ENCODE data around the gene PDIA6.

The PDIA6 gene

DNA sequence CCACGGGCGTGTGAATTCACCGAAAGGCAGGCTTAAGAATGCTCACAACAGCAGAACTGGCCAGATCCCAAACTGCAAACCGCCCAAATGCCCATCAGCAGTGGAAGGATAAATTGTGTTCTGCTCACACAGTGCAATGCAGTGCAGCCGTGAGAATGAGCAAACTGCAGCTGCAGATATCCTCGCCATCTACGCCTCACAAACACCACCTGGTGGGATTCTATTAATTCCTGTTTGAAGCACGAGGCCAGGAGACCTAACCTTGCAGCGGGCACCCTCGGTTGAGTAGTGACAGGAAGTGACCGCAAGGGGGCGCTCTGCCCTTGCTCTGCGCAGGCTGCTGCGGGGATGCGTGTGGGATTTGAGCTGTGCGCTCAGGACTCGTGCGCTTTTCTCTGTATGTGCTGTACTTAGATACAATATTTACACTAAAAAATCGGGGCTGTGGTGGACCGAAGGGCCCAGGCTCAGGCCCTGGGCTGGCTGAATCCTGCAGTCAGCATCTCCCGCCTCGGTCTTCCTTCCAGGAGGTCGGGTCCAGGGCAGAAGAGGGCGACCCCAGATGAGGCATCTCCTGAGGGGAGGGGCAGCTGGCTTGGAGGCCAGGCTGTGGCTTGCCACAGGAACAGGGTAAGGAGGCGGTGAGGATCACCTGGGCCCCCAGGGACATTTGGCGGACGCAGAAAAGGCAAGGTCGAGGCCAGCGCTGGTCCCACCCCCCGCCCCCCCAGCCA lies 19.8 kb upstream of the PDIA6 start:
- TF ChIP-seq RAD21 (IDR thresholded peaks at IDR 0.05; ENCODE audit: low read depth), result peak; percentile 96
- TF ChIP-seq, protein P1, sequence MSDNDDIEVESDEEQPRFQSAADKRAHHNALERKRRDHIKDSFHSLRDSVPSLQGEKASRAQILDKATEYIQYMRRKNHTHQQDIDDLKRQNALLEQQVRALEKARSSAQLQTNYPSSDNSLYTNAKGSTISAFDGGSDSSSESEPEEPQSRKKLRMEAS (IDR thresholded peaks at IDR 0.05), result peak; percentile 75
- TF ChIP-seq CEBPB (IDR thresholded peaks at IDR 0.05), result no peak
- TF ChIP-seq EGR1 (IDR thresholded peaks at IDR 0.05), result no peak

DNA sequence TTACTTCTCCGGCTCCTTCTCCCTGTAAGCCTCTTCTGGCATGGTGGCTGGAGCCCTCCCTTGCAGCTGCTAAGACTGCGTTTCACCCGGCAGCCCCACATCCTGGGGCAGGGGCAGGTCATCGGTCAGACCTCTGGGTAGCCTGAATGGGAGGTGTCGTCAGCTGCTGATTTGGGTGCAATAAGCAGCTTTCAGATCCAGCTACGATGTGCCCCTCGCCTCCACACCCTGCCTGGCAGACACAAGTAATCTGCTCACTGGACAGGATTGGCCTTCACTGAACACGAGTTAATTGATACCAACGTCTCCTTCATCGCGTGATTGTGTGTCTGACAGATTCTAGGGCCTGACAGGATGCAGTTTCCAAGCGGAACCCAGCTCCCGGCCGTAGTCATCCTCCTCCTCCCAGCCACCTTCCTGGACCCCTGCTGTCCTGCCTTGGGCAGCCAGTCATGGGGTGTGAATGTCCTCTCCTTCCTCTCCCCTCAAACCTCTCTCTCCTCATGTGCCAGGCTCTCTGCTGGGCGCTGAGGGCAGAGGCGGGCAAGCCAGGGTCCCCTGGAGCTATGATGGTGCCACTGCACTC lies 18.9 kb upstream of the PDIA6 start:
- TF ChIP-seq TAF1 (IDR thresholded peaks at IDR 0.05; ENCODE audit: low read depth) (no peak), USF1 (IDR thresholded peaks at IDR 0.05) (no peak), CEBPB (IDR thresholded peaks at IDR 0.05) (no peak), TEAD4 (IDR thresholded peaks at IDR 0.05) (no peak), ZBTB7A (IDR thresholded peaks at IDR 0.05; ENCODE audit: low read depth) (no peak), EP300 (IDR thresholded peaks at IDR 0.05; ENCODE audit: borderline replicate concordance) (no peak), FOXM1 (IDR thresholded peaks at IDR 0.05; ENCODE audit: borderline replicate concordance, low read depth) (no peak), NFIC (IDR thresholded peaks at IDR 0.05) (no peak)

GRCh38 chr2:10830641-10831399 lies 18.2 kb upstream of the PDIA6 start:
- TF ChIP-seq RAD21 (IDR thresholded peaks at IDR 0.05; ENCODE audit: low read depth), result no peak
- no peak for TF ChIP-seq FOXM1 (IDR thresholded peaks at IDR 0.05; ENCODE audit: borderline replicate concordance, low read depth)
- no peak for TF ChIP-seq NFIC (IDR thresholded peaks at IDR 0.05)
- no peak for TF ChIP-seq CREB1 (IDR thresholded peaks at IDR 0.05; ENCODE audit: low read depth)
- TF ChIP-seq EGR1 (IDR thresholded peaks at IDR 0.05), result no peak
- TF ChIP-seq YY1 (IDR thresholded peaks at IDR 0.05; ENCODE audit: low read depth), result no peak
- no peak for TF ChIP-seq TAF1 (IDR thresholded peaks at IDR 0.05; ENCODE audit: low read depth)
- no peak for TF ChIP-seq EP300 (IDR thresholded peaks at IDR 0.05; ENCODE audit: borderline replicate concordance)
- TF ChIP-seq TCF12 (IDR thresholded peaks at IDR 0.05; ENCODE audit: low read depth), result no peak
- no peak for TF ChIP-seq USF1 (IDR thresholded peaks at IDR 0.05)

DNA sequence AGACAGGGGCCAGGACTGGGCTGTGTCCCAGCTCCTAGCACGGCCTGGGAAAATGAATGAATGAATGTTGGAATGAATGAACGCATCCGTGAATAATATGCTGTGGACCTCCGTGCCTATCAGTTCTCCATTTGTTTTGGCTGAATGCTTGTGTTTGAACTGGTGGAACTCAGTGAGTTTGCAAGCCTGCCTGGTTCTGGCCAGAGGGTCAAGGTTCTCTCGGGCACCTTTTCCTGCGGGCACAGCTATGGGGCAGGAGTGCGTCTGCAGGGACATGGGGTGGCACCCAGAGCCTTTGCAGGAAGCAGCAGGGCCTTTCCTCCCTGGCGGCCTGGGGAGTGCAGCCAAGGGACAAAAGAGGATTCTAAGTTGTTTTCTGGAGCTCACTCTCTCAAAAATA lies 17.6 kb upstream of the PDIA6 start:
- TF ChIP-seq TAF1 (IDR thresholded peaks at IDR 0.05; ENCODE audit: low read depth), result no peak
- TF ChIP-seq CEBPB (IDR thresholded peaks at IDR 0.05), result no peak
- TF ChIP-seq CREB1 (IDR thresholded peaks at IDR 0.05; ENCODE audit: low read depth), result no peak
- no peak for TF ChIP-seq EGR1 (IDR thresholded peaks at IDR 0.05)
- TF ChIP-seq TEAD4 (IDR thresholded peaks at IDR 0.05), result no peak
- no peak for TF ChIP-seq NFIC (IDR thresholded peaks at IDR 0.05)
- TF ChIP-seq YY1 (IDR thresholded peaks at IDR 0.05; ENCODE audit: low read depth), result no peak
- no peak for TF ChIP-seq EP300 (IDR thresholded peaks at IDR 0.05; ENCODE audit: borderline replicate concordance)
- no peak for TF ChIP-seq FOXM1 (IDR thresholded peaks at IDR 0.05; ENCODE audit: borderline replicate concordance, low read depth)
- no peak for TF ChIP-seq TCF12 (IDR thresholded peaks at IDR 0.05; ENCODE audit: low read depth)
- no peak for TF ChIP-seq ZBTB7A (IDR thresholded peaks at IDR 0.05; ENCODE audit: low read depth)
- TF ChIP-seq RAD21 (IDR thresholded peaks at IDR 0.05; ENCODE audit: low read depth), result no peak
- TF ChIP-seq, protein P1 (IDR thresholded peaks at IDR 0.05), result no peak
- TF ChIP-seq USF1 (IDR thresholded peaks at IDR 0.05), result no peak
- TF ChIP-seq, protein P2, sequence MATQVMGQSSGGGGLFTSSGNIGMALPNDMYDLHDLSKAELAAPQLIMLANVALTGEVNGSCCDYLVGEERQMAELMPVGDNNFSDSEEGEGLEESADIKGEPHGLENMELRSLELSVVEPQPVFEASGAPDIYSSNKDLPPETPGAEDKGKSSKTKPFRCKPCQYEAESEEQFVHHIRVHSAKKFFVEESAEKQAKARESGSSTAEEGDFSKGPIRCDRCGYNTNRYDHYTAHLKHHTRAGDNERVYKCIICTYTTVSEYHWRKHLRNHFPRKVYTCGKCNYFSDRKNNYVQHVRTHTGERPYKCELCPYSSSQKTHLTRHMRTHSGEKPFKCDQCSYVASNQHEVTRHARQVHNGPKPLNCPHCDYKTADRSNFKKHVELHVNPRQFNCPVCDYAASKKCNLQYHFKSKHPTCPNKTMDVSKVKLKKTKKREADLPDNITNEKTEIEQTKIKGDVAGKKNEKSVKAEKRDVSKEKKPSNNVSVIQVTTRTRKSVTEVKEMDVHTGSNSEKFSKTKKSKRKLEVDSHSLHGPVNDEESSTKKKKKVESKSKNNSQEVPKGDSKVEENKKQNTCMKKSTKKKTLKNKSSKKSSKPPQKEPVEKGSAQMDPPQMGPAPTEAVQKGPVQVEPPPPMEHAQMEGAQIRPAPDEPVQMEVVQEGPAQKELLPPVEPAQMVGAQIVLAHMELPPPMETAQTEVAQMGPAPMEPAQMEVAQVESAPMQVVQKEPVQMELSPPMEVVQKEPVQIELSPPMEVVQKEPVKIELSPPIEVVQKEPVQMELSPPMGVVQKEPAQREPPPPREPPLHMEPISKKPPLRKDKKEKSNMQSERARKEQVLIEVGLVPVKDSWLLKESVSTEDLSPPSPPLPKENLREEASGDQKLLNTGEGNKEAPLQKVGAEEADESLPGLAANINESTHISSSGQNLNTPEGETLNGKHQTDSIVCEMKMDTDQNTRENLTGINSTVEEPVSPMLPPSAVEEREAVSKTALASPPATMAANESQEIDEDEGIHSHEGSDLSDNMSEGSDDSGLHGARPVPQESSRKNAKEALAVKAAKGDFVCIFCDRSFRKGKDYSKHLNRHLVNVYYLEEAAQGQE (IDR thresholded peaks at IDR 0.05; ENCODE audit: low read depth), result no peak

DNA sequence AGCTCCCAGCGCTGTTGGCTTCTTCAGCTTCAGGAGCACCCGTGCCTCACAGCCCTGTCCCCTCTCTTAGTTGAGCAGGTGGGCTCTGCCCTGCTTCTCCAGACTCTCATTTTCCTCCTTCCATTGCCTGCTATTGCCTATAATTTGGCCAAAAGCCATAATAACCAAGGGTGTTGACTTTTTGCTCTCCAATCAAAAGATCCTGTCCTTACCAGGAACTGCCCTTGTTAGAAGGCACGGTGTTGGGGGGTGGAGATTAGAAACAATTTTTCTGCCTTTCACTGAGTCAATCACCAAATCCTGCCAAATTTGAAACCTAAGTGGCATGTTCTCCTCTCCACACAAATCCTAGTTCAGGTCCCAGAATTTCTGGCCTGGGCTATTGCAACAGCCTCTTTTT lies 16.7 kb upstream of the PDIA6 start:
- no peak for TF ChIP-seq USF1 (IDR thresholded peaks at IDR 0.05)
- no peak for TF ChIP-seq CEBPB (IDR thresholded peaks at IDR 0.05)
- TF ChIP-seq TEAD4 (IDR thresholded peaks at IDR 0.05), result no peak
- no peak for TF ChIP-seq TCF12 (IDR thresholded peaks at IDR 0.05; ENCODE audit: low read depth)
- TF ChIP-seq CREB1 (IDR thresholded peaks at IDR 0.05; ENCODE audit: low read depth), result no peak
- TF ChIP-seq, protein P2 (IDR thresholded peaks at IDR 0.05; ENCODE audit: low read depth), result no peak
- TF ChIP-seq RAD21 (IDR thresholded peaks at IDR 0.05; ENCODE audit: low read depth), result no peak

Data from Ishikawa (cell line).